Measurements from ENCODE around the gene APBA1. TPM values are rescaled to one million over a fixed set of nuclear protein-coding genes. Genes with fewer than 3 reads are reported as not detected.

APBA1 gene
- total and polyA plus RNA-seq, 2 of the 8 experiments (the other 6 are each of a cell fraction or from before 2014, with no cell fraction given), result 0.36 to 0.60 TPM

GRCh38 chr9:69574057-69574456, 98.1 kb downstream of the APBA1 start:
- Histone ChIP-seq H3K23me2 (ENCODE audit: low read depth, low read length) (no peaks in the 10 kb centered on the region), H2BK12ac (ENCODE audit: low read depth, low read length) (no peak overlapping the region), H4K91ac (replicated peaks; ENCODE audit: insufficient read length, low read length) (no peak overlapping the region), H4K20me1 (replicated peaks in 1 of 2; ENCODE audit: control insufficient read depth in 1 of 2, insufficient read depth in 2 of 2, low read length in 2 of 2) (no peaks in the 10 kb centered on the region), H3K18ac (ENCODE audit: extremely low read depth, low read length) (no peak overlapping the region), H4K5ac (ENCODE audit: insufficient read length, low read depth, low read length) (no peak overlapping the region), H3K9ac (replicated peaks in 1 of 4; ENCODE audit: extremely low read depth in 1 of 4, low read depth in 3 of 4, low read length in 3 of 4) (no peak overlapping the region), H3K4me3 (ENCODE audit: extremely low read depth in 1 of 4, insufficient read depth in 2 of 4, low read depth in 3 of 4, low read length in 4 of 4) (no peak overlapping the region), H2AK5ac (ENCODE audit: low read depth, low read length) (no peak overlapping the region), H4K8ac (ENCODE audit: extremely low read depth, insufficient read depth, low read length) (no peak overlapping the region), H3K9me3 (ENCODE audit: insufficient read depth in 2 of 2, low read depth in 1 of 2, low read length in 1 of 2) (no peaks in the 10 kb centered on the region), H3K4me1 (replicated peaks in 1 of 4; ENCODE audit: control insufficient read depth in 3 of 4, insufficient read depth in 4 of 4, low read length in 3 of 4) (no peaks in the 10 kb centered on the region; a peak in 1 of 7 replicates), H3K27ac (ENCODE audit: low read depth, low read length) (no peak overlapping the region), H3K79me2 (ENCODE audit: control insufficient read depth in 1 of 2, insufficient read depth in 2 of 2, low read length in 2 of 2) (no peaks in the 10 kb centered on the region), H3K14ac (ENCODE audit: insufficient read length) (no peak overlapping the region), H3K27me3 (replicated peaks in 1 of 4; ENCODE audit: control insufficient read depth in 3 of 4, extremely low read depth in 1 of 4, insufficient read depth in 3 of 4, low read length in 3 of 4) (no peaks in the 10 kb centered on the region; a peak in 2 of 7 replicates), H2BK20ac (ENCODE audit: low read length) (no peak overlapping the region), H3K36me3 (ENCODE audit: control insufficient read depth in 2 of 4, insufficient read depth in 4 of 4, low read length in 3 of 4) (no peaks in the 10 kb centered on the region), H2AFZ (ENCODE audit: low read length) (no peak overlapping the region), H3K23ac (ENCODE audit: insufficient read length) (no peak overlapping the region), H3K4ac (replicated peaks; ENCODE audit: insufficient read length, low read depth, low read length) (no peak overlapping the region), H3K56ac (replicated peaks; ENCODE audit: insufficient read length, low read depth, low read length) (no peak overlapping the region), H2BK15ac (ENCODE audit: low read length) (no peak overlapping the region), H3K4me2 (ENCODE audit: insufficient read depth in 1 of 2, low read depth in 2 of 2, low read length in 2 of 2) (no peak overlapping the region), H3K79me1 (ENCODE audit: low read depth, low read length) (no peaks in the 10 kb centered on the region), H2BK120ac (replicated peaks; ENCODE audit: low read depth, low read length) (no peak overlapping the region), H2BK5ac (ENCODE audit: low read depth, low read length) (no peak overlapping the region)
- FAIRE-seq, result no peak
- DNase-seq (ENCODE audit: low read depth in 1 of 2, low spot score in 2 of 2), result no peak
- ChIA-PET POLR2A (ENCODE audit: partially characterized antibody) (no interaction called here), CTCF (ENCODE audit: partially characterized antibody) (interaction anchor here (0.9 to 1.3 kb wide), 2 partner anchors 152 to 397 kb away, joined by 3 read pairs; no protein-coding TSS in a partner anchor)
- 80% methylated on average over 4 of the region's 4 CpGs; no CpG with 5 or more reads in 1 of the 2 experiments for WGBS, 2 experiments (ENCODE audit: extremely low coverage in 1 of 2, insufficient coverage in 1 of 2, insufficient read length in 1 of 2, insufficient replicate concordance in 2 of 2, low coverage in 1 of 2, low lambda C conversion rate in 2 of 2, missing lambda C conversion rate in 1 of 2)
- TF ChIP-seq HDAC6 (IDR thresholded peaks at IDR 0.05; ENCODE audit: low read depth, low read length) (no peak), SIX5 (IDR thresholded peaks at IDR 0.05; ENCODE audit: low read depth, low read length) (no peak), POLR2A (IDR thresholded peaks at IDR 0.05; ENCODE audit: control extremely low read depth in 1 of 2, low read depth in 2 of 2, low read length in 2 of 2) (no peak), POU5F1 (IDR thresholded peaks at IDR 0.05; ENCODE audit: low read depth, low read length) (no peak), BRCA1 (IDR thresholded peaks at IDR 0.05; ENCODE audit: low read depth, low read length) (no peak), ZNF274 (IDR thresholded peaks at IDR 0.05; ENCODE audit: borderline replicate concordance, extremely low read depth, low read length) (no peak)

Measured in H1 (cell line).